Renal cortical epithelial cell (primary cell): ENCODE measurements around the gene PCYOX1L. TPM values are rescaled to one million over a fixed set of nuclear protein-coding genes. Genes with fewer than 3 reads are reported as not detected.

Experiments
- DNase-seq: peaks from one replicate; pipeline ENCODE4 v3.0.0-alpha.2; 2011; ENCODE audit warnings: low read depth
- total RNA-seq: library from RNA; depleted of rRNA; stranded (reverse); fragments of >200 nt; gene quantifications from 2 replicates; pipeline ENCODE4 v1.2.3, GENCODE V29; 2014

Gene PCYOX1L
- total RNA-seq, 1 donor from 2014 or later, result 5.0 TPM

DNA sequence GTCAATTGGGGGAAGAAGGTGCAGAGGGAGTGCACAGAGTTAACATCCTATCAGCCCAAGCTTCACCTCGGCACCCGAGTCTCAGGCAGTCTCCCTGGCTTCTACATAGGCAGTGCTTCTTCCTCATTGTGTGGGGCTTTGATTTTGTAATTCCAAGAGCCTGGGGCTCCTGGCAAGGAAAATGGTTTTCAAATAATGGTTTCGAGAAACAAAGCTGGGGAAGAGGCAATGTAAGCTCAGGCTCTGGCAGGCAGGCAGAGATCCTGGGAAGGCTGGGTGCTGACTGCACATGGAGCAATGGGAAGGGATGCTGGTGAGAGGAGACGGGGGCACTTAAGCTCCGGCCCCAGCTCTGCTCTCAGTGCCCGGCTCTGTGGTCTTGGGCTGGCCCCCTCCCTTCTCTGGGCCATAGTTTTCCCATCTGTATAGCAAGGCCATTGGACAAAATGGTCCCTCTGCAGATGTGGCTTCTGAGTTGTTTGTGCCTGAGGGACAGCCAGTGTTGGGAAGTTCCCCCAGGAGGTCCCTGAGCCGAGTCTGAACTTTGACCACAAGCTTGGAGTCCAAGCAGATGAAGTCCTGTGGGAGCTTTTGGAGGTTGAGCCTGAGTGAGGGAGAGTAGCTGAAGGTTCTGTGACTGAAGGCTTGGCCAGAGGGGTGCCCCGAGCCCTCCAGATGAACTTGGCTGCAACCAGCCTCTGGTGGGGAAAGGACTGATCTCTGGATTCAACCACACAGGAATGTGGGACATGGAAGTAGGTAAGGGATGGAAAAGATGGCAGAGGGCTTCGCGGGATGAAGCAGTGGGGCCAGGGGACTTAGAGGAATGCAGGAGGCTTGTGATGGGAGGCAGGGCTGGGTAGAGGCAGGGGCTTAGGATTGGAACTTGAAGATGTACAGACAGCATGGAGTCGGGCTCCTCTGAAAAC is 49.7 kb downstream of the PCYOX1L start:
- no peak for DNase-seq

GRCh38 chr5:149408252-149409099 is 50.6 kb downstream of the PCYOX1L start:
- no peak for DNase-seq

- DNase-seq, result no peak
Observed at GRCh38 chr5:149409268-149409948, 51.6 kb downstream of the PCYOX1L start.

- no peak for DNase-seq
Observed at GRCh38 chr5:149410071-149410470, 52.2 kb downstream of the PCYOX1L start.

GRCh38 chr5:149410721-149411432 is 53.0 kb downstream of the PCYOX1L start:
- no peak for DNase-seq

DNA sequence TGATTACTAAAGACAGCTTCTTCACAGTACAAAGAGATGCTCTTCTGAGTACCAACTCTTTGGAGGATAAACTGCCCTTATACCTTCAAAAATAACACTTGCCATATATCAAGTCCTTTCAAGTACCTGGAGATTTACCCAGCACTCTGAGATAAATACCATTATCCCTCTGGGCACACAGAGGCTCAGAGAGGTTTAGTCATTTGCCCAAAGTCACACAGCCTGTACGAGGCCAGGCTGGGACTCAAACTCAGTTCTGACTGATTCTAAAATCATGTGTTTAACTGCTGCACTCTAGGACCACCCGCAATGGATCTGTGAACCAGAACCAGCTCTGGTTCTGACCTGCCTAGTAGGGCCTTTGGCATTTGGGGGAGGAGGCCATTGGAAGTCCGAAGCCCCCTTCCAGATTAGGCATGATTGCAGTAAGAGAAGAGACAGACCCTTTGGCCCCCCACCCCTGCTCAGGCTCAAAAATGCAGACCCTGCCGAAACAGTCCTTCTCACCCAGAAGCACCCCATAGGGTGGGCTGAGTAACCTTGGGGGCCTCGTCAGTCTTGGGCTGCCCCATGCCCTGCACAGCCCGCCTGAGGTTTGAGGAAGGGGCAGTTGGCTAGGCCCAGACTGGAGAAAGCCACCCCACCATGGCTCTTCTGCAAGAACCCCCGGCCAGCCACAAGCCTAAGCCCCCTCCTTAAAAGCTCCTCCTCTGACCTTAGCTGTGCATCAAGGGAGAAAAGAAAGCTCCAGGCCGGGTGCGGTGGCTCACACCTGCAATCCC is 54.1 kb downstream of the PCYOX1L start:
- DNase-seq, result no peak

DNA sequence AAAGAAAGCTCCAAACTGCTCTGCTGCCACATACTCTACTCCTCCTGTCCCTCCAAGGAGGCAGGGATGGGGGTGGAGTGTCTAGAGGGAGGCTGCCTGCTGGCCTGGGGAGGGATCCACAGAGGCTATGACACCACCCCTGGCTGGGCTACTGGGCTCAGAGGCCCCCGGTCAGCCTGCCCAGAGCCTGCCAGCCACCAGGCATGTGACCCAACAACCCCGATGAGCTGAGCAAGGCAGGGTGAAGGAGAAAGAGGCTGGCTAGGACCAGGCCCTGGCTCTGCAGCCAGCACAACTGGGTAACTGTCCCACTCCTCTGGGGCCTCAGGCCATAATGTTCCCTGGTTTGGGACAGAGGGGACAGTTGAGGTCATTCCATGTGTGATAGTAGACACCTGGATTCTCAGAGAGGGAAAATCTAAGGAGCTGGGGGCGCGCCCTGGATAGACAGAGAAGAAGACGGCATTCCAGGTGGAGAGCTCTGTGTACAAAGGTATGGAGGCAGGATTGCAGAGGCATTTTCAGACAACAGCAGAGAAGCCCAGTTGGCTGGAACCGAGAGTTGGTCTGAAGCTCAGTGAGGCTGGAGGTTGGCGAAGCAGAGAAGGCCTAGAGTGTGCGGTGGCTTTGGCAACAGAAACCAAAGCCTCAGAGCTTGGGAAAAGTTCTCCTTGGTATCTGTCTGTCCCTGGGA is 55.1 kb downstream of the PCYOX1L start:
- no peak for DNase-seq

DNA sequence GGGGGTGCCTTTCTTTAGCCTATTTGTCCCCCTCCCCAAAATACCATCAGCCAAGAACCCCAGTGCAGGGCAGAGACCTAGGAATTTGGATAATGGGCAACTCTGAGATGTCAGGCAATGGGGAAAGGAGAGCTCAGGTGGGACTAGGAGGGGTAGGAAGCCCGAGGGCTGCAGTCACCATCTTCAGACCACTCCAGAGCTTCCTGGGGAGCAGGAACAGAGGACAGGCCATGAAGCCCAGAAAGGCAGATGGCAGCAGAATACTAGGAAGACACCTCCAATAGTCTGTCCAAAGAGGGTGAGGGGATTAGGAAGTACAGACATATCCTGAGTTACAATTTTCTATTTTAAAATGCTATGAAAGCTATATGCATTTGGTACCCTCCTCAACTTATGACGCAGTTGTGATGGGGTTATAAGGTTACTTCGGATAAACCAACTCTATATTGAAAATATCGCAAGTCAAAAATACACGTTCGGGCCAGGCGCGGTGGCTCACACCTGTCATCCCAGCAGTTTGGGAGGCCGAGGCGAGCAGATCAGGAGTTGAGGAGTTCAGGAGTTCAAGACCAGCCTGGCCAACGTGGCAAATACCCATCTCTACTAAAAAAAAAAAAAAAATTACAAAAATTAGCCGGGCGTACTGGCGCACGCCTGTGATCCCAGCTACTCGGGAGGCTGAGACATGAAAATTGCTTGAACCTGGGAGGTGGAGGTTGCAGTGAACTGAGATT is 55.8 kb downstream of the PCYOX1L start:
- no peak for DNase-seq

- DNase-seq, result no peak
Observed at GRCh38 chr5:149414405-149415065, 56.7 kb downstream of the PCYOX1L start.

DNA sequence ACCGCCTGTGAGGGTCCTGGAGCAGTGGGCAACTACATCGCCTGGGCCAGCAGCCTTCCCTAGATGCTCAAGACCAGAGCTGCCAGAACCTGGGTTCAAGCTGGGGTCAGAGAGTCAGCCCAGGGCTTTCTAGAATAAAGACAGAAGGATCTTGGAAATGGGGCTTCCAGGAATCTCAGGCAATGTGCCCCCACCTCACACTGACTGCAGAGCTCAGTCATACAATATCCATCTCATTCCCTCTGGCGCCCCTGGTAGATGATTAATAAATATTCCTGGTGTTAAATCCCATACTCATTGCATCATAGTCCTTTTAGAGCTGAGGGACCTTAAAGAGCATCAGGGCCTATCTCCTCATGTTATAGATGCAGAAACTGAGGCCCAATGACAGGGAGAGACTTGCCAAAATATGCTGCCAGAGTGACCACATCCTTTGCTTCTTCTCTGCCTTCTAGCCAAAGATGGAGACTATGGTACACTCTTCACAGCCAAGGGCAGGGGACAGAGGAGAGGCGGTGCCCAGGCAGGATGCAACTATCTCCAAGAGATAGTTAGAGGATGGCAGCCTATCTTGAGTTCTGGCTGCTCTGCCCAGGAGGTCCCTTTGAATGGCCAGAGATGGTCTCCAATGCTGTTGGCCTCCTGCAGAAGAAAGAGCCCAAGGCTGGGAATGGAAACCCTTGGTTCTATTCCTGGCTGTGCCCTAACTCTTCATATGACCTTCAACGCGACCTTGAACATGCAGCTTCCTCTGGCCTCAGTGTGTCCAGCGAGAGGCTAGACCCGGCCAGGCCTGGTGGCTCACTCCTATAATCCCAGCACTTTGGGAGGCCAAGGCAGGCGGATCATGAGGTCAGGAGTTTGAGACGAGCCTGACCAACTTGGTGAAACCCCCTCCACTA is 57.5 kb downstream of the PCYOX1L start:
- DNase-seq, result peak; percentile 76

DNA sequence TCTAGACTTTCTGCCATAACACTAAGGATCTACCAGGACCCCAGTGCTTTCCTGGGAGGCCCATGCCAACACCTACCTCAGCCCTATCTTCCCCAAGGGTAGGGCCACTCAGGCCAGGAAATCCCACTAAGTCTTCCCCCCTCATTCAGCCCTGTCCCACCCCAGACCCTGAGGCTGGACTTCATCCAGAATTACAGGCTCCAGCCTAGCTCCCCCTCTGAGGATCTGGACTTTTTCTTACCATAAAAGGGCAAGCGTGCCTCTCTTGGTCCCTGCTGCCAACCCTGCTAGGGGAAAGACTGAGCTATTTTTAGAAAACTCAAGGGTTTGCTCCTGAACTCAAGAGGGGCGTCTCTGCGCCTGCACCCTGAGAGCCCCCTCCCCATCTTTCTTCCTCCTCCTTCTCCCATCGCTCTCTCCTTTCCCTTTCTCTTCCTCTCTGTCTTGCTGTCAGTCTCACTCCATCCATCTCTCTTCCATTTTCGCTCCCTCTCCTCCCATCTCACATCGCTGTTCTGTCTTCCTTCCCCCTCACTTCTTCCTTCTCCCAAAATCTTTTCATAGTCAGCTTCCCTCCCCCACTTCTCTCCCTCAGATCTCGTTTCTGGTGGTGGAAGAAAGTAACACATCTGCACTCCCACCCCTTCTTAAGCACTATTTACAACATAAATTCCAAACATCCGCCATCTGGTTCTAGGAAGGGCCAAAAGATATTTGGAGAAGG is 59.3 kb downstream of the PCYOX1L start:
- no peak for DNase-seq

- no peak for DNase-seq
Observed at GRCh38 chr5:149417711-149418368, 60.0 kb downstream of the PCYOX1L start.

DNA sequence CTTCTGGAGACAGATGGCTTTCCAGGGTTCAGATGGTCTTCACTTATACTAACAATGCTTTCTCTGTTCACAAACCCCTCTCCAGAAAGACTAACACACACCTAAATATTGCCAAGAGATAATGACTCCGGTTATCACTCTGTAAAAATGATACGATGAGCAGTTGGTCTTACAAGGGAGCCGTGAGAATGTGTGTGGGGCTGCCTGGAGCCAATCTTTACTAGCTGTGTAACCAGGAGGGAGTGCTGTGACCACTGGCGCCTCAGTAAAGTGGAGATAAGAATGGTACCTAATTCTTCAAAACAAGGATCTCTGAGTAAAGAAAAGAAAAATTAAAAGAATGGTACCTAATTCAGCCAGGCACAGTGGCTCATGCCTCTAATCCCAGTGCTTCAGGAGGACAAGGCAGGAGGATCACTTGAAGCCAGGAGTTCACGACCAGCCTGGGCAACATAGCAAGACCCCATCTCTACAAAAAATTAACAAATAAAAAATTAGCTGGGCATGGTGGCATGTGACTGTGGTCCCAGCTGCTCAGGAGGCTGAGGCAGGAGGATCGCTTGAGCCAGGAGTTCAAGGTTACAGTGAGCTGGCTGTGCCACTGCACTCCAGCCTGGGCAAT is 61.2 kb downstream of the PCYOX1L start:
- no peak for DNase-seq
